Ovary (tissue), 3 donors: ENCODE measurements around the gene TOM1L2.

Source experiments
- EP300 ChIP-seq: sonication (generic); formaldehyde crosslinking; IDR thresholded peaks from one replicate; pipeline ENCODE4 v1.6.1; 2017; ENCODE audit warnings: antibody characterized with exemption
- POLR2A ChIP-seq: fragments of 450-650 bp; IDR thresholded peaks from one replicate; pipeline ENCODE4 v1.6.1; 2017; ENCODE audit warnings: antibody characterized with exemption, mild to moderate bottlenecking, moderate library complexity
- TF ChIP-seq, protein P1 (sequence below), 3 donors: fragments of 450-650 bp in 2 of 3; fragments of 200-600 bp in 1 of 3; IDR thresholded peaks; one replicate each; pipeline versions ENCODE4 v1.5.1 to v1.8.0; 2016 to 2022; ENCODE audit warnings: antibody characterized with exemption in 3 of 3, mild to moderate bottlenecking in 1 of 3
- donor health status: DM: no; HTN: no; CAD: no.

DNA sequence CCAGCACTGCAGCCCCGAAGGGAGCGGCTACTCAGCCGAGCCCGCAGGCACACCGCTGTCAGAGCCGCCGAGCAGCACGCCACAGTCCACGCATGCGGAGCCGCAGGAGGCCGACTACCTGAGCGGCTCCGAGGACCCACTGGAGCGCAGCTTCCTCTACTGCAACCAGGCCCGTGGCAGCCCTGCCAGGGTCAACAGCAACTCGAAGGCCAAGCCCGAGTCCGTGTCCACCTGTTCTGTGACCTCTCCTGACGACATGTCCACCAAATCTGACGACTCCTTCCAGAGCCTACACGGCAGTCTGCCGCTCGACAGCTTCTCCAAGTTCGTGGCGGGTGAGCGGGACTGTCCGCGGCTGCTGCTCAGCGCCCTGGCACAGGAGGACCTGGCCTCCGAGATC, 177.8 kb downstream of the TOM1L2 start:
- TF ChIP-seq, protein P1, sequence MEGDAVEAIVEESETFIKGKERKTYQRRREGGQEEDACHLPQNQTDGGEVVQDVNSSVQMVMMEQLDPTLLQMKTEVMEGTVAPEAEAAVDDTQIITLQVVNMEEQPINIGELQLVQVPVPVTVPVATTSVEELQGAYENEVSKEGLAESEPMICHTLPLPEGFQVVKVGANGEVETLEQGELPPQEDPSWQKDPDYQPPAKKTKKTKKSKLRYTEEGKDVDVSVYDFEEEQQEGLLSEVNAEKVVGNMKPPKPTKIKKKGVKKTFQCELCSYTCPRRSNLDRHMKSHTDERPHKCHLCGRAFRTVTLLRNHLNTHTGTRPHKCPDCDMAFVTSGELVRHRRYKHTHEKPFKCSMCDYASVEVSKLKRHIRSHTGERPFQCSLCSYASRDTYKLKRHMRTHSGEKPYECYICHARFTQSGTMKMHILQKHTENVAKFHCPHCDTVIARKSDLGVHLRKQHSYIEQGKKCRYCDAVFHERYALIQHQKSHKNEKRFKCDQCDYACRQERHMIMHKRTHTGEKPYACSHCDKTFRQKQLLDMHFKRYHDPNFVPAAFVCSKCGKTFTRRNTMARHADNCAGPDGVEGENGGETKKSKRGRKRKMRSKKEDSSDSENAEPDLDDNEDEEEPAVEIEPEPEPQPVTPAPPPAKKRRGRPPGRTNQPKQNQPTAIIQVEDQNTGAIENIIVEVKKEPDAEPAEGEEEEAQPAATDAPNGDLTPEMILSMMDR (IDR thresholded peaks at IDR 0.05), result no peak
- TF ChIP-seq POLR2A (no peak), EP300 (no peak)
